Activated CD4-positive, alpha-beta memory T cell treated with anti-CD3 and anti-CD28 coated beads, Interleukin-2, amount 10 ng/mL, durations not matched to agents 7 days and 5 days (primary cell): ENCODE data around the gene CIDEB. TPM values are rescaled to one million over a fixed set of nuclear protein-coding genes. Genes with fewer than 3 reads are reported as not detected.

ENCODE experiments used
- CTCF ChIA-PET: fragments of 350-600 bp; sonication (Branson Sonifier 250); formaldehyde crosslinking; loops from one replicate; lab custom pipeline; 2021; ENCODE audit warnings: antibody characterized with exemption, inconsistent platforms; lab: Charles Lee
- POLR2A ChIA-PET: fragments of 350-600 bp; sonication (Branson Sonifier 250); formaldehyde crosslinking; loops from one replicate; lab custom pipeline; 2021; ENCODE audit warnings: antibody characterized with exemption; lab: Charles Lee
- DNase-seq: peaks from one replicate; pipeline ENCODE4 v3.0.0-alpha.2; 2020
- H3K27ac Mint-ChIP-seq: one replicate; pipeline ENCODE4 v1.8.0; 2021; ENCODE audit warnings: mild to moderate bottlenecking, mixed read lengths
- H3K27me3 Mint-ChIP-seq: one replicate; pipeline ENCODE4 v1.8.0; 2021; ENCODE audit warnings: mixed read lengths
- H3K36me3 Mint-ChIP-seq: one replicate; pipeline ENCODE4 v1.8.0; 2021; ENCODE audit warnings: low read depth, mixed read lengths
- H3K4me1 Mint-ChIP-seq: one replicate; pipeline ENCODE4 v1.8.0; 2021; ENCODE audit warnings: mixed read lengths
- H3K4me3 Mint-ChIP-seq: one replicate; pipeline ENCODE4 v1.8.0; 2021; ENCODE audit warnings: mild to moderate bottlenecking, mixed read lengths
- H3K9me3 Mint-ChIP-seq: one replicate; pipeline ENCODE4 v1.8.0; 2021; ENCODE audit warnings: mixed read lengths
- total RNA-seq, 2 experiments: library from RNA; stranded (reverse); gene quantifications; one replicate each; pipeline ENCODE4 v1.2.3, GENCODE V29; 2021

The CIDEB gene
- total RNA-seq, 2 experiments from 2014 or later: 38.4 to 39.6 TPM

DNA sequence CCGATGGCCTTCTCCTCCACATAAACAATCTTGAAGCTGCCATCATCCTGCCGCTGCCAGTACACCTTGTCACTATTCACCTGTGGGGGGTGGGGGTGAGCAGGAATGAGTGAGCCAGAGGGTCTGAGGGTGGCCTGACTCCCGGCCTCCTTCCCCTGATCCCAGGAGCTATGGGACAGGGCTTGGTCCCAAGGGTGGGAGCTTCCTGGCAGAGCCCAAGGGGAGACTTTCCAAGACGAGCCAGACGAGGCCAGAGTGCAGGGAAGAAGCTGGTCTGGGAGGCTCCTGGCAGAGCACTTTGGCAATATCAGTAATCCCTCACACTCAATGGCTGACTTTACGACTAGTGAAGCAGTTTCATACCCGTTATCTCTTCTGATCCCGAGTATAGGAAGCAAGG is 52.3 kb downstream of the CIDEB start:
- Mint-ChIP-seq H3K9me3 (no peaks in the 10 kb centered on the region), H3K36me3 (peaks cover 9% of the 10 kb centered on the region), H3K4me1 (peaks cover 11% of the 10 kb centered on the region), H3K27ac (no peak overlapping the region), H3K27me3 (no peaks in the 10 kb centered on the region), H3K4me3 (no peak overlapping the region)
- no peak for DNase-seq
- ChIA-PET POLR2A (interaction anchor here (1.1 kb wide), 1 partner anchor 13 kb away, joined by 3 read pairs; the partner anchor contains the start of gene TINF2), CTCF (interaction anchor here (1.0 to 1.1 kb wide), 2 partner anchors 12 to 94 kb away, joined by 3 read pairs; partner anchors contain the start of gene IRF9)

Other genes with a start within 250 kb of the CIDEB start
- not detected for gene CPNE6, start 236.4 kb downstream of the CIDEB start, total RNA-seq
- gene PCK2, start 213.7 kb downstream of the CIDEB start, total RNA-seq: 10 to 100 TPM; 88.5 to 90.6 TPM
- 10 to 100 TPM; 94.1 to 98.2 TPM for gene DCAF11, start 193.2 kb downstream of the CIDEB start, total RNA-seq
- gene NRL, start 193.0 kb downstream of the CIDEB start, total RNA-seq: 1 to 10 TPM; 2.1 to 2.4 TPM
- 1 to 10 TPM; 1.3 to 1.4 TPM for gene FITM1, start 177.3 kb downstream of the CIDEB start, total RNA-seq
- gene PSME1, start 171.8 kb downstream of the CIDEB start, total RNA-seq: 100 to 1,000 TPM; 391 to 397 TPM
- 10 to 100 TPM; 45.0 to 51.7 TPM for gene EMC9, start 166.4 kb downstream of the CIDEB start, total RNA-seq
- 100 to 1,000 TPM; 395 to 405 TPM for gene PSME2, start 161.4 kb downstream of the CIDEB start, total RNA-seq
- gene RNF31, start 160.5 kb downstream of the CIDEB start, total RNA-seq: 100 to 1,000 TPM; 122 to 129 TPM
- gene IRF9, start 146.7 kb downstream of the CIDEB start, total RNA-seq: 100 to 1,000 TPM; 262 to 267 TPM
- 10 to 100 TPM; 48.0 to 51.9 TPM for gene REC8, start 135.9 kb downstream of the CIDEB start, total RNA-seq
- 10 to 100 TPM; 24.0 to 26.2 TPM for gene IPO4, start 119.2 kb downstream of the CIDEB start, total RNA-seq
- 10 to 100 TPM; 30.8 to 35.1 TPM for gene TM9SF1, start 112.5 kb downstream of the CIDEB start, total RNA-seq
- gene TSSK4, start 102.3 kb downstream of the CIDEB start, total RNA-seq: under 1 TPM; 0.48 to 0.76 TPM
- gene CHMP4A, start 94.5 kb downstream of the CIDEB start, total RNA-seq: 10 to 100 TPM; 92.9 to 97.9 TPM
- 10 to 100 TPM; 13.5 to 17.0 TPM for gene MDP1, start 91.9 kb downstream of the CIDEB start, total RNA-seq
- gene NEDD8, start 75.6 kb downstream of the CIDEB start, total RNA-seq: 100 to 1,000 TPM; 190 to 197 TPM
- gene GMPR2, start 75.0 kb downstream of the CIDEB start, total RNA-seq: 10 to 100 TPM; 78.1 to 90.3 TPM
- 100 to 1,000 TPM; 133 to 139 TPM for gene TINF2, start 65.4 kb downstream of the CIDEB start, total RNA-seq
- 1 to 10 TPM; 4.0 to 4.4 TPM for gene TGM1, start 44.8 kb downstream of the CIDEB start, total RNA-seq
- 10 to 100 TPM; 40.2 to 41.0 TPM for gene RABGGTA, start 36.4 kb downstream of the CIDEB start, total RNA-seq
- 10 to 100 TPM; 31.6 to 33.4 TPM for gene DHRS1, start 8.2 kb downstream of the CIDEB start, total RNA-seq
- gene NOP9, start 8.1 kb downstream of the CIDEB start, total RNA-seq: 10 to 100 TPM; 25.8 to 27.7 TPM
- 10 to 100 TPM; 18.5 to 19.6 TPM for gene LTB4R2, start 2.2 kb upstream of the CIDEB start, total RNA-seq
- 10 to 100 TPM; 36.1 to 37.9 TPM for gene LTB4R, start 3.5 kb upstream of the CIDEB start, total RNA-seq
- 1 to 10 TPM; 4.5 to 5.9 TPM for gene ADCY4, start 27.1 kb upstream of the CIDEB start, total RNA-seq
- gene RIPK3, start 32.0 kb upstream of the CIDEB start, total RNA-seq: 10 to 100 TPM; 37.3 to 38.0 TPM
- not detected for gene NFATC4, start 60.2 kb upstream of the CIDEB start, total RNA-seq
- gene NYNRIN, start 91.0 kb upstream of the CIDEB start, total RNA-seq: under 1 TPM; 0.18 TPM
- gene CBLN3, start 121.7 kb upstream of the CIDEB start, total RNA-seq: 1 to 10 TPM; 8.6 to 9.5 TPM
- 10 to 100 TPM; 96.0 to 99.5 TPM for gene KHNYN, start 122.0 kb upstream of the CIDEB start, total RNA-seq
- 10 to 100 TPM; 38.5 to 41.6 TPM for gene SDR39U1, start 134.8 kb upstream of the CIDEB start, total RNA-seq
- gene CMA1, start 200.3 kb upstream of the CIDEB start, total RNA-seq: not detected